Fibroblast of lung (primary cell): ENCODE results near the gene MYEOV.

Source experiments
- CTCF ChIP-seq, 2 donors: IDR thresholded peaks in 1 of 2; conservative IDR thresholded peaks in 1 of 2; 1 replicate in 1 of 2; 2 replicates in 1 of 2; pipeline ENCODE4 v1.5.1; 2011 to 2012; ENCODE audit warnings: low read length in 2 of 2, control low read depth in 1 of 2, inconsistent platforms in 1 of 2, low read depth in 1 of 2, mild to moderate bottlenecking in 1 of 2
- EZH2 ChIP-seq: IDR thresholded peaks from 2 replicates; pipeline ENCODE4 v1.5.1; 2012; ENCODE audit warnings: low read length, control low read depth, mild to moderate bottlenecking; ENCODE audit errors: missing control alignments

GRCh38 chr11:69280994-69281393 lies 13.0 kb upstream of the MYEOV start:
- TF ChIP-seq CTCF (conservative IDR thresholded peaks at IDR 0.05 in 1 of 2, IDR thresholded peaks at IDR 0.05 in 1 of 2; ENCODE audit: low read depth in 1 of 2, low read length in 2 of 2) (no peak), EZH2 (no peak)
